ENCODE results near the gene ORAI3.

The ORAI3 gene

DNA sequence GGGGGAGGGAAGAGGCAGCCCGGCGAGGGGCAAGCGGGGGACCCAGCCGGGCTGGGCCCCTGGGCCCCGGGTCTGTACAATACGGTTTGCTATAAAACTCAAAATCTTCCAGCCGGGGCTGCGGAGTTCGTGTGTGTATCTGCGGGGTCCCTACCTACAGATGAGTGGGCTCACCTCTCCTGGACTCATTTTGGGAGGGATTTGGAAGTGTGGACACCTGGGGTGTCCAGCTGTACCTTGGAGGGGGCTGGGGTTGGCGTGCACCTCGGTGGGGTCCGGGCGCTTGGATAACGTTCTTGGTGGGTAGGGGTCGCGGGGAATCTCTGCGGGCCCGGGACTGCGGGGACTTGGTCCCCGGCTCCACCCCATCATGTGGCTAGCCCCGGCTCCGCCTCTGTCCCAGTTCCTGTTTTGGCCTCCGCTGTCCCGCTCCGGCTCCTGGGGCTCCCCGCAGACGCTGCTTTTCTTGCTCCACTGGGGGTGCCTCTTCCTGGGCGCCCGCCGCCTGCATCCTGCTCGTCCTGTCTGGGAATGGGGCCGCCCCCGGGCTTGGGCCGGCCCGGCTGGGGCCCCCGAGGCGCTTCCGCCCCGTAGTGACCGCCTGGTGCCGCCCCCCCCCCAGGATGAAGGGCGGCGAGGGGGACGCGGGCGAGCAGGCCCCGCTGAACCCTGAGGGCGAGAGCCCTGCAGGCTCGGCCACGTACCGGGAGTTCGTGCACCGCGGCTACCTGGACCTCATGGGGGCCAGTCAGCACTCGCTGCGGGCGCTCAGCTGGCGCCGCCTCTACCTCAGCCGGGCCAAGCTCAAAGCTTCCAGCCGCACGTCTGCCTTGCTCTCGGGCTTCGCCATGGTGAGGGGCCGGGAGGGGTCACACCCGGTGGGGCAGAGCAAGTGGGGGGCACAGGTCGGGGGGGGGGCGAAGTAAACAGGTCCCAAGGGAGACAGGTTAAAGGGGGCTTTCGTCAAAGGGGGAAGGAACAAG is at the start of gene ORAI3:
TSS of gene ORAI3 (plus strand) at position 402 of the 983 bp plus-strand sequence. CDS start at position 624, 222 bp downstream.
- DNase-seq = peak; percentile 11 to 37

DNA sequence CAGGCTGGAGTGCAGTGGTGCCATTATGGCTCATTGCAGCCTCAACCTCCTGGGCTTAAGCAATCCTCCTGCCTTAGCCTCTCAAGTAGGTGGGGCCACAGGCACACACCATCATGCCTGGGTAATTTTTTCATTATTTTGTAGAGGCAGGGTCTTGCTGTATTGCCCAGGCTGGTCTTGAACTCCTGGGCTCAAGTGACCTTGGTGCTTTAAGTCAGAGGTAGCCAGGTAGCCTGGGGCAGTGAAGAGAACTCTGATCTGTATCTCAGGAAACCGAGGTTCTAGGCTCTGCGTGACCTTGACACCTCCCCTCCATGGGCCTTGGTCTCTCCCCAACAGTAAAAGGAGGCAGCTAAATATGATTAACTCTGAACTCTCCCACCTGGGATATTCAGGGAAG is 49.1 kb upstream of the ORAI3 start:
- no peak for DNase-seq

DNA sequence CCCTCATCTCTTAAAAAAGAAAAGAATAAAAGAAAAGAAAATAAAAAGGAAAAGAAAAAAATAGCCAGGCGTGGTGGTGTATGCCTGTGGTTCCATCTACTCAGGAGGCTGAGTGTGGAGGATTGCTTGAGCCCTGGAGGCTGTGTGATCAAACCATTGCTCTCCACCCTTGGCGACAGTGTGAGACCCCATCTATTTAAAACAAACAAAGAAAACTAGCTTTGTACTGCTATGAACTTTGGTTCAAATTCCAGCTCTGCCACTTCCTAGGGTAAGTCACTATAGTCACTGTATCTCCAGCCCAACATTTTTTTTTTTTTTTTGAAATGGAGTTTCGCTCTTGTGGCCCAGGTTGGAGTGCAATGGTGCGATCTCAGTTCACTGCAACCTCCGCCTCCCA is 48.3 kb upstream of the ORAI3 start:
- DNase-seq = no peak

DNA sequence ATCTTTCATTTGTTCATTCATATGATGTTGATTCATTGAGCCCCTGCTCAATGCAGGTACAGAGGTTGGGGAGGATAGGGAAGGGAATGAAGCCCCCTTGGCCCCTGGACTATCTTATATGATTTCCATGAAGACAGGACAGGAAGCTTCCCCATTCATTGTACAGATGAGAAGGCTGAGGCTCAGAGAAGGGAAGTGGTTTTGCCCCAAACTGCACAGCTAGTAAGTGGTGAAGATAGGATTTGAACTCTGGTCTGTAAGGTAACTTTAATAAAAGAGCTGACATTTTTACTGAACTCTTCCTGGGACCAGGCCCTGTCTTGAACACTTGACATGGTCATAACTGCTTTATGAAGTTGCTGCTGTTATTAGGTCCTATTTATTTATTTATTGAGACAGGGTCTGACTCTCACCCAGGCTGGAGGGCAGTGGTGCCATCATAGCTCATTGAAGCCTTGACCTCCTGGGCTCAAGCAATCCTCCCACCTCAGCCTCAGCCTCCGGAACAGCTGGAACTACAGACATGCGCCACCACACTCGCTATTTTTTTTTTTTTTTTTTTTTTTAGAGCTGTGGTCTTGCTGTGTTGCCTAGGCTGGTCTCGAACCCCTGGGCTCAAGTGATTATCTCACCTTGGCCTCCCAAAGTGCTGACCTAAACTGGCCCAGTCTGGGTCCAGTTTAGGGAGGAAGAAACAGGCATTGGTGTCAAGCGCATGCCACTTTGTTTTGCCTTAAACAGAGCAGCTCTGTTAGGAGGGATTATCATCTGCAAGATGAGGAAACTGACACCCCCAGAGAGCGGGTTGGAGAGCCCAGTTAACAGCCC is 47.5 kb upstream of the ORAI3 start:
- DNase-seq = no peak

DNA sequence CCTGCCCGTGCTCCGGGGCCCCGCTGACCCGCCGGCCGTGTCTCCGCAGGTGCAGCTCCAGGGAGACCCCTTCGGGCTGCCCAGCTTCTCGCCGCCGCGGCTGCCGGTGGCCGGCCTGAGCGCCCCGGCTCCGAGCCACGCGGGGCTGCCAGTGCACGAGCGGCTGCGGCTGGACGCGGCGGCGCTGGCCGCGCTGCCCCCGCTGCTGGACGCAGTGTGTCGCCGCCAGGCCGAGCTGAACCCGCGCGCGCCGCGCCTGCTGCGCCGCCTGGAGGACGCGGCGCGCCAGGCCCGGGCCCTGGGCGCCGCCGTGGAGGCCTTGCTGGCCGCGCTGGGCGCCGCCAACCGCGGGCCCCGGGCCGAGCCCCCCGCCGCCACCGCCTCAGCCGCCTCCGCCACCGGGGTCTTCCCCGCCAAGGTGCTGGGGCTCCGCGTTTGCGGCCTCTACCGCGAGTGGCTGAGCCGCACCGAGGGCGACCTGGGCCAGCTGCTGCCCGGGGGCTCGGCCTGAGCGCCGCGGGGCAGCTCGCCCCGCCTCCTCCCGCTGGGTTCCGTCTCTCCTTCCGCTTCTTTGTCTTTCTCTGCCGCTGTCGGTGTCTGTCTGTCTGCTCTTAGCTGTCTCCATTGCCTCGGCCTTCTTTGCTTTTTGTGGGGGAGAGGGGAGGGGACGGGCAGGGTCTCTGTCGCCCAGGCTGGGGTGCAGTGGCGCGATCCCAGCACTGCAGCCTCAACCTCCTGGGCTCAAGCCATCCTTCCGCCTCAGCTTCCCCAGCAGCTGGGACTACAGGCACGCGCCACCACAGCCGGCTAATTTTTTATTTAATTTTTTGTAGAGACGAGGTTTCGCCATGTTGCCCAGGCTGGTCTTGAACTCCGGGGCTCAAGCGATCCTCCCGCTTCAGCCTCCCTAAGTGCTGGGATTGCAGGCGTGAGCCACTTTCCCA is 46.6 kb upstream of the ORAI3 start:
- peak; percentile 35 to 45 for DNase-seq

DNA sequence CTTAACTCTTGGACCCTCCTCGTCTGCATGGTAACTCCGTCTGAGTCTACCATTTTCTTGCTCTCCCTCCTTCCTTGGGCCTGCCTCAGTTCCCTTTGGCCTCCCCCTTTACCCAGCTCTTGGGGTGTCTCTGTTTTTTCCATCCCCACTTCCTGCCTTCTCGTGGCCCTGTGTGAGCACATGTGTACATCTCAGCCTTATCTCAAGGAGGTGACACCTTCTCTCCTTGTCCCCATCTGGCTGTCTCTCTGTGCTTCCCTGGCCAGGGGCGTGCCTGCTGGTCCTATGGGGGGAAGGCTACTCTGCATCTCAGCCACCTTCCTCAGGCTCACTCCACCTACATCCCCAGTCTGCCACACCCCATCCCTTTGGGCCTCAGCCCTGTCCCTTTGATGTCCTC is 45.9 kb upstream of the ORAI3 start:
- no peak for DNase-seq

DNA sequence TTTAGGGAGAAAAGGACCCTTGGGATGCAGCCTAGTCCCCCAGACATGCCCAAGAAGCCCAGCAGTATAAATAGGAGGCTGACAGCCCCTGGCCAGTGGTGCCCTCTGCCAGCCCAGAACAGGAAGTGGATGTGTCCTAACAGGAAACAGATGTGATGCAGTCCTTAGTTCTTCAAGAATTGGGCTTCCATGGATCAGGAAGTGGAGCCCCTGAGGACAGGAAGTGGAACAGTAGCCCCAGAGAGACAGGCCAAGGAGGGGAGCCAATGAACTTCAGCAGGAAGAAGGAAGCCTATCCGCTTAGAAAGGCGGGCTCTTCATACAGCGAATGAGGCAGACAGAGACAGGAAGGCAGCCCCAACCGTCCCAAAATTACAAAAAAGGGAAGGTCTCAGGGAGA is 45.3 kb upstream of the ORAI3 start:
- DNase-seq = no peak

DNA sequence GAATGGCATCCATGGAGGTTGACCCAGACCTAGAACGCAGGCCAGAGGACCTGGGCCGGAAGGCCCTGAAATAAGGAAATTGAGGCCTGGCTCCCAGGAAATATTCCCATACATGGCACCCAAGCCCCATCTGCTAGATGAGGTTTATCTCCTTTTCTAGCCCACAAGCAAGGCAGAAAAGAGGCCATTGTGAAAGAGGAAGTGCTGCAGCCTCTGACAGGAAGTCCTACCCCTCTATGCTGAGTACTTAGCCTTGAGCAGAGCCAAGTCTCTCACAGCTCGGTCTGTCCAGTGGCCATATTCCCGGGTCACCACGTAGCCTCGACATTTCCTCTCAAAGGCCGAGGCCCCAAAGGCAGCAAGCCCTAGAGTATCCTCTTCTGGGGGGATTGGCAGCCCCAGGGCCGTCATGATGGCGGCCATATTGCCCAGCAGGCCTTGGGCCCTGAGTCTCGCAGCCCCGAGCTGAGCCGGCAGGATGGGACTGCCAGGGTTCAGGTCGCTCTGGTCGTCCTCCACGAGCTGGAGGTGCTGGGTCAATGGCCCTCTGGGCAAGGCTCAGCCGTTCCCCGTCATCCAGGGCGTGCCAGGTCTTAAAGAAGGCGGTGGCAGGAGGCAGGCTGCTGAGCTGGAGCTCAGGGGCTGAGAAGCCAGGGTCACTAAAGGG is 44.6 kb upstream of the ORAI3 start:
- no peak for DNase-seq

DNA sequence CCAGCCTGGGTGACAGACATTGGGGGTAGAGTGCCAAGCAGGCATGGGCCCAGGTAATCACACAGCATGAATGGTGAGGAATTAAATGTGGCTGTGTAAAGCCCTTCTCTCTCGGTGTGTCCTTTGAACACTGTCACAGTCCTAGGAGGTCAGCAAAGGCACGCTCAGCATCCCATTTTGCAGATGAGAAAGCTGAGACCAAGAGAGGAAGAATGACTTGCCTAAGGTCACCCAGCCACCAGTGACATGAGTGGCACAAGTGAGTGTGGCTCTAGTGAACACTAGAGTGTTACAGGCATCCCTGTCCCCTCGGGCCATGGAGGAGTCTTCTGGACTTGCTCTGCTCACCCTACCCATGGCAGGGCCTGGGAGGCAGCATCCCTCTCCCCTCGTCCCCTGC is 41.8 kb upstream of the ORAI3 start:
- no peak for DNase-seq

DNA sequence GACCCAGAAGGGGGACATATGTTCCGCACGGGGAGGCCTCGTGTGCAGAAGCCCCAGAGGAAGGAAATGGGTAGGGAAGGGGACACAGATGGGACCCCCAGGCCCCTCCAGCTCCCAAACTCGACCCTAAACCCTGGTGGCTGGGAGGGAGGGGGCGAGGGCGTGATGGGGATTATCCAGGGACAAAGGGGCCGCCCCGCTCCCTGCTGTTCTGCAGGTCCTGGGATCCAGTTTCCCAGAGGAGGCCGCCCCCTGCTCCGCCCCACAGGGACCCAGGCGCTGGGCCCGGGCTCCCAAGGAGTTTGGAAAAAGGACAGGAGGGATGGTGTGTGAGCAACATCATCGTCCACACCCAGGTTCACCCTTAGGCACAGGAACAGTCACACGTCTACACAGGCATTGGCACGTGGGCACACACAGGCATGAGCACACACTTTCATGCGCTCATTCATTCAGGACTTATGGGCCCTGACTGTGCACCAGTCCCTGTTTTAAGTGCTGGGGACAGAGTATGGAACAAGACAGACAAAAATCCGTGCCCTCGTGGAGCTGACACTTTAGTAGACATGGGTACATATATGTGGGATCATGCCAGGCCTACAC is 38.3 kb upstream of the ORAI3 start:
- DNase-seq = no peak

DNA sequence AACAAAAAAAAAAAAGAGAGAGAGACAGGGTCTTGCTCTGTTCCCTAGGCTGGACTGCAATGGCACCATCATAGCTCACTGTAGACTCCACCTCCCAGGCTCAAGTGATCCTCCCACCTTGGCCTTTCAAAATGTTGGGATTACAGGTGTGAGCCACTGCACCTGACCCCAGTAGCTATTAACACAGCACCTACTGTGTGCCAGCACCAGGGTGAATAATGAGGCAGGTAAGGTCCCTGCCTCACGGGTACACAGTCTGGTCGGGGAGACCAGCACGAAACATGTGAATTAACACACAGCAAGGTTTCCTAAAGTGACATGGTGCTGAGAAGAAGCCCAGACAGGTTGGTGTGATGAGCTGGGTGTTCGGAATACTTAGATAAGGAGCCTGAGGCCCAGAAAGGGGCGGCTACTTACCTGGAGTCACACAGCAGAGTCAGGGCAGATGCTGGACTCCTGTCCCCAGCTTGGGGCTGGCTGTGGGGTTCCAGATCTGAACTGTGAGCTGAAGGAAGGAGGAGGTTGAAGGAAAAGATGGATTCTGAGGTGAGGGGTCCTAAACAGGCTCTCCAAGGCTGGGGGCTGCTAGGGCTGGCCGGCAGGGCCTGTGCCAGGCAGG is 36.0 kb upstream of the ORAI3 start:
- DNase-seq = no peak

DNA sequence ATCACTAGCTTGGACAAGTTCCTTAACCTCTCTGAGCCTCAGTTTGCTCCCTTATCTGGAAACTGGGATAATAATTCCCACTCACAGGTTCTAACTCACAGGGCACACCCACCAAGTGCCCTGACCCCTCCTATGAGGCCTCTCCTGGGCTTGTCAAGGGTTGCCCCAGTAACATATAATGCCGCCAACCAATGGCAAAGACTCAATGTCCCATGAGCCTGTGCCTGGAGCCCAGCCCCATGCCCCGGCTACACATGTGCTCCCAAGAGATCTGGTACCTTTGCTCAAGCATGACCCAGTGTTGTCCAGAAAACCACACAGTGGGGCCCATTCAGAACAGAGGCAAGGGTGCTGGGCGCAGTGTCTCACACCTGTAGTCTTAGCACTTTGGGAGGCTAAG is 34.0 kb upstream of the ORAI3 start:
- no peak for DNase-seq

DNA sequence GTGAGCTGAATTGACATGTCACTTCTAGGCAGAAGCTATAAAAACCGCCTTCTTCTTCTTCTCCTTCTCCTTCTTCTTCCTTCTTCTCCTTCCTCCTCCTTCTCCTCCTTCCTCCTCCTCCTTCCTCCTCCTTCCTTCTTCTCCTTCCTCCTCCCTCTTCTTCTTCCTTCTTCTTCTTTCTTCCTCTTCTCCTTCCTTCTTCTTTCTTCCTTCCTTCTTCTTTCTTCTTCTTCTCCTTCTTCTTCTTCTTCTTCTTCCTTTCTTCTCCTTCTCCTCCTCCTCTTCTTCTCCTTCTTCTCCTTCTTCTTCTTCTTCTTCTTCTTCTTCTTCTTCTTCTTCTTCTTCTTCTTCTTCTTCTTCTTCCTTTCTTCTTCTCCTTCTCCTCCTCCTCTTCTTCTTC is 30.3 kb upstream of the ORAI3 start:
- DNase-seq = no peak

DNA sequence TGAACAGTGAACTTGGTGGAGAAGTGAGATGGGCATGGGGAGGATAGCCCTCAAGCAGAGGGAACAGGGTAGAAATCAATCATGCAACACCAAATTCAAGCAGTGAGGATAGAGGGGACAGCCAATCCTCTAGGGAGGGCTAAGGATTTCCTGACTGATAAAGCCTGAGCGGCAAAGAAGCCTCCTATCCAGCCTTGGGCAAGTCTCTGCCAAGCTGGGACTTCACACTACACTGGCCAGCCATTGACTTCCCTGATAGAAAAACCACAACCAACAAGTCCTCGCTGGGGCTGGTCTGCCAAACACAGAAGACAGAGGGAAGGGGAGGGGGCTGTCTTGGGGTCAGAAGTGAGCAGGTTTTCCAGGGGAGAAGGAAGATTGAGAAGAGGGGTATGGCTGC is 28.0 kb upstream of the ORAI3 start:
- DNase-seq = no peak

DNA sequence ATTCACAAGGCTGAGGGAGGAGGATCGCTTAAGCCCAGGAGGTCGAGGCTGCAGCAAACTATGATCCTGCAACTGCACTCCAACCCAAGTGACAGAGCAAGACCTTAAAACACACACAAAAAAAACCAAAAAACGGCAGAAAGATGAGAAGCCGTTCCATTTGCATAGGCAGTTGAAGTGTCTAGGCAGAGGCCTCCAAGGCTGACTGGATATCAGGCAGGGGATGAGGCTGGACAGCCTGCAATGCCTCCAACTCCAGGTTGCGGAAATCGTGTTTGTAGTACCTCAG is 27.5 kb upstream of the ORAI3 start:
- no peak for DNase-seq

DNA sequence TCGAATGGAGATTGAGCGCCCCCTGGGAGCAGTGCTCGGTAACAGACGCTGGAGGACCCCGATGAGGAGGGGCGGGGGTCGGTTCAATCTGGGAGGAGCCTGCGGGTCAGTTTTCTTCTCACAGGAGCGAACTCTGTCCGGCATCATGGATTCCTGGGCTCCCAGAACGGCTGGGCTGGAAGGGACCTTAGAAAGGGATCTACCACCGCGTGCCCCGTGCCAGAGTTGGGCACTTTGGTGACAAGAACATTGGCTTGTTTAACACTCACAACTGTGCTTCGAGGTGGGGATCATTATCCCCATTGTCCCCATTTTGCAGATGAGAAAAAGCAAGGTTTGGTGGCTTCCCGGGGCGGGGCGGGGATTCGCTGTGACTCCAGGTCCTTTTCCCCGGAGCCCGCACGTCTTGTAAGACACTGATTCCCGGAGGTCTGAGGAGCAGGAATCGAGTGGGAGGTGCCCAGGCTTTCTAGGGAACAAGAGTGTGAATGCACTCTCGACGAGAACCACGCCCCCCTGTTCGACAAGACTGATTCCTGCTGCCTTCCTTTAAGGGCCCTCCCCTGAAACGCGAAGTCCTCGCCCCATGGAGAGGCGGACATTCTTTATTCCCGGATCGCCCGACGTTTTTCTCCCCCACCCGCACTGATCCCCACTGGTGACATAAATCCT is 27.0 kb upstream of the ORAI3 start:
- peak; percentile 92 to 94 for DNase-seq

DNA sequence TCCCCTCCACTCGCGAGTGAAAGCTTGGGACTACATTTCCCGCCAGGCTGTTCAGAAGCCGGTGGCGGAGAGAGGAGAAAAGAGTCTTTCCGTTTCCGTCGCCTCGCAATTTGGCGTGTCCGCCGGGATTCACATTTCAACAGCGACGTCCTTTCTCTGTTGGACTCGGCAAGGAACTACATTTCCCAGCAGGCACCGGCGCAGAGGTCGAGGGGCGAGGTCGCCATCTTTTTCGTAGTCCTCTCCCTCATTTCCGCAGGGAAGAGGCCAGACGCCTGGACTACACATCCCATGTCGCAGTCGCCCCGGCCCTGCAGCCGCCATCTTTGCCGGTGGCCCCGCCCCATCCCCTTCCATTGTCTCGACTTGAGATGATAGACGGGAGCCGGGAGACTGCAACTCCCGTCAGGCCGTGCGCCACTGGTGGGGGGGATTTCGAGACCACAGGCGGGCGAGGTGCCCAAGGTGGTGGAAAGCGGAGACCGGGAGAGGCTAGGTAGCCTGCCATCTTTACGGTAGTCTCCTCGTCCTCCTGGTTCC is 26.4 kb upstream of the ORAI3 start:
- DNase-seq = peak; percentile 100

DNA sequence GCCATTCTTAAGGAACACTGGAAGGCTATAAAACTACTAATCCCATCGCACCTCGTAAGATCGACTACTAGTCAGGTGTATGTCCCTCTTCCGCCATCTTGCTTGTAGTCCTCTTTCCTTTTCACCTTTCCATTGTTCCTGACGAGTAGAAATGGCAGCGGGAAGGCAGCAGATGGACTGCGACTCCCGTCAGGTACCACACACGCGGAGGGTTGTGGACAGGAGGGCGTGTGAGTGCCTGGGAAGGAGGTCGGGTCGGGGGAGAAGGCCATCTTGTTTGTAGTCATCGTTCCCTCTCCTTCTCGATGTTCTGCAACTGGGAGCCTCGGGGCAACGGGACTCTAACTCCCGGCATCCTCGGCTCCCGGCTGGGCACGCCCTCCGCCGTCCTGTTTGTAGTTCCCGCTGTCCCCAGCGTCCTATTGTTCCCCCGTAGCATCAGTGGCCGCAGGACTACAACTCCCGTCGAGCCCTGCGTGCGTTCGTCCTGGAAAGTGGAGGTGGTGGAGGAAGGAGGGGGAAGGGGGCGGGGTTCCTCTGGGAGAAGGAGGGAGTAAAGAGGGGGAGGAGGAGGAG is 25.8 kb upstream of the ORAI3 start:
- peak; percentile 99 to 100 for DNase-seq

DNA sequence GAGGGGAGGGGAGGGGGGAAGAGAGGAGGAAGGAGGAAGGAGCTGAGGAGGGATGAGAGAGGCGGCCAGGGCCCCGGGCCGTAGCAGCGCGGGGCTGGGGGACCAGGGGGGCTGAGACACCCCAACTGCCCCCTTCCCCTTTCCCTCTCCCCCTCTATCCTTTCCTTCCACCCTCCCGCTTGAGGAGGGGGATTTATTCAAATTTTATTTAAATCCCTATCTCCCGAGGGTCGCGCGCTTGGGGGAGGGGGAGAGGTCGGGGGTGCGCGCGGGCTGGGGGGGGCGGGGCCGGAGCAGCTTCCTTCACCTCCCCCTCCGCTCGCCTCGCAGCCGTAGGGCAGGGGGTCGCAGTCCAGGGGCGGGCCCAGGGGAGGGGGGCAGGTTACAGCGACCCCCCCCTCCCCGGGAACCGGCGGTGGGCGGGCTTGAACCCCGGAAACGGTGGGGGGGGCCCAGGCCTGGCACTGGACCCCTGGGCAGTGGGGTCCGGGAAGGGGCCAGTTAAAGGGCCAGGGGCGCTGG is 25.3 kb upstream of the ORAI3 start, which contains the start of gene FBXL19:
TSS of gene FBXL19 (plus strand) at position 19 of the 522 bp plus-strand sequence. CDS start 2,183 bp downstream, outside the sequence.
- no peak for DNase-seq

Measured in SHP77 (cell line).